ENCODE measurements around the gene ENPEP. TPM values are rescaled to one million over a fixed set of nuclear protein-coding genes. Genes with fewer than 3 reads are reported as not detected.

The ENPEP gene
- total RNA-seq, 1 experiment from 2014 or later: 0.33 TPM

DNA sequence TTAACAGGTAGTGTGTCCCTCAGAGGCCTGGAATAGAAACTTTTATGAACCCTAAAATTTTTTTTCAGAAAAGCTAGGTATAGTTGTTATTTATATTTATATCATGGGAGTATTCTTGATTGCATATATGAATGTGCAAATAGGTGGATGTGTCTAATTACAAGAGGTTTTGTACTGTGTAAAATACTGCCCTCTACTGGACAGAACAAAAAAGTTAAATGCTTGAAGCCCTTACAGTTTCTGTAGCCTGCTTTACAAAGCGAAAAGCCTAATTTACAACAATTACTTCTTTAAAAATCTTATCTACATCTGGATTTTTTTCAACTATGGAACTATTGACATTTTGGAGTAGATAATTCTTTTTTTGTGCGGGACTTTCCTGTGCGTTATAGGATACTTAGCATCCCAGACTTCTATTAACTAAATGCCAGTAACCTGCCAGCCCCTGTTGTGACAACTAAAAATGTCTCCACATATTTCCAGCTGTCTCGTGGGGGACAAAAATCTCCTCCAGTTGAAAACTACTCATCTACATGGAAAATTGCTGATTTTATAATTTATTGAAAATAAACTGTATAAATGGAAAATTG, 35.1 kb downstream of the ENPEP start:
- TF ChIP-seq, protein P1, sequence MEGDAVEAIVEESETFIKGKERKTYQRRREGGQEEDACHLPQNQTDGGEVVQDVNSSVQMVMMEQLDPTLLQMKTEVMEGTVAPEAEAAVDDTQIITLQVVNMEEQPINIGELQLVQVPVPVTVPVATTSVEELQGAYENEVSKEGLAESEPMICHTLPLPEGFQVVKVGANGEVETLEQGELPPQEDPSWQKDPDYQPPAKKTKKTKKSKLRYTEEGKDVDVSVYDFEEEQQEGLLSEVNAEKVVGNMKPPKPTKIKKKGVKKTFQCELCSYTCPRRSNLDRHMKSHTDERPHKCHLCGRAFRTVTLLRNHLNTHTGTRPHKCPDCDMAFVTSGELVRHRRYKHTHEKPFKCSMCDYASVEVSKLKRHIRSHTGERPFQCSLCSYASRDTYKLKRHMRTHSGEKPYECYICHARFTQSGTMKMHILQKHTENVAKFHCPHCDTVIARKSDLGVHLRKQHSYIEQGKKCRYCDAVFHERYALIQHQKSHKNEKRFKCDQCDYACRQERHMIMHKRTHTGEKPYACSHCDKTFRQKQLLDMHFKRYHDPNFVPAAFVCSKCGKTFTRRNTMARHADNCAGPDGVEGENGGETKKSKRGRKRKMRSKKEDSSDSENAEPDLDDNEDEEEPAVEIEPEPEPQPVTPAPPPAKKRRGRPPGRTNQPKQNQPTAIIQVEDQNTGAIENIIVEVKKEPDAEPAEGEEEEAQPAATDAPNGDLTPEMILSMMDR (IDR thresholded peaks at IDR 0.05): peak; percentile 61
- TF ChIP-seq, protein P2, sequence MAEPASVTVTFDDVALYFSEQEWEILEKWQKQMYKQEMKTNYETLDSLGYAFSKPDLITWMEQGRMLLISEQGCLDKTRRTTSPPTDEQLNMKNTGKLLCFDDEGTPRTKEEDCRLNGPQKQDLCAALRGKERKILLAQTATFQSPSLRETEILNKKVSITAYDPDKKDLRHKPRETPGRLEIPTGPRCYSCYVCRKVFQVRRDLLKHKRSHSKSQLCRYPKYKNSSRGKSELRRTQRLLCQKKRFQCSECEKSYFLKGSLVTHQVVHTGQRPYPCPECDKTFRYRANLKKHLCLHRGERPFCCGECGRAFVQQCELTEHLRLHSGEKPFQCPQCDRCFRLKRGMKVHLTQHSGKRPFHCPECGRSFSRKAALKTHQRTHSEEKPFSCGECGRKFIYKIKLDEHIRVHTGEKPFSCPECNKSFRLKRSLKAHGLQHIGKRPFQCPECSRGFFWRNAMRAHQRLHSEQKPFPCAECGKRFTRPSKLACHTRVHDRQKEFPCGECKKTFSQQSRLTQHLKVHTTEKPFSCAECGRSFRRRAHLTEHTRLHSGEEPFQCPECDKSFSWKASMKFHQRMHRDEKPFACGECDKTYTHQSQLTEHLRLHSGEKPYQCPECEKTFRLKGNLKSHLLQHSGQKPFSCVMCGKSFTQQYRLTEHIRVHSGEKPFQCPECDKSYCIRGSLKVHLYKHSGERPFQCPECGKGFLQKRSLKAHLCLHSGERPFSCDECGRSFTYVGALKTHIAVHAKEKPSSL (CRISPR knock-in tag; conservative IDR thresholded peaks at IDR 0.05): no peak
- Mint-ChIP-seq H3K9me3 (no peaks in the 10 kb centered on the region), H3K4me1 (peaks cover 6% of the 10 kb centered on the region; the same call in 1 of the 2 replicates), H3K27me3 (ENCODE audit: low read depth) (no peaks in the 10 kb centered on the region), H3K27ac (no peak overlapping the region), H3K4me3 (no peak overlapping the region), H3K36me3 (no peaks in the 10 kb centered on the region)
- no peak for DNase-seq (ENCODE audit: low spot score)
- ChIA-PET POLR2A (no interaction called here), CTCF (interaction anchor here (0.6 to 8.4 kb wide), 15 partner anchors 23 to 512 kb away, joined by 3 to 140 read pairs (median 3); partner anchors contain the start of genes ELOVL6 and ENPEP)
- no peak for ATAC-seq

DNA sequence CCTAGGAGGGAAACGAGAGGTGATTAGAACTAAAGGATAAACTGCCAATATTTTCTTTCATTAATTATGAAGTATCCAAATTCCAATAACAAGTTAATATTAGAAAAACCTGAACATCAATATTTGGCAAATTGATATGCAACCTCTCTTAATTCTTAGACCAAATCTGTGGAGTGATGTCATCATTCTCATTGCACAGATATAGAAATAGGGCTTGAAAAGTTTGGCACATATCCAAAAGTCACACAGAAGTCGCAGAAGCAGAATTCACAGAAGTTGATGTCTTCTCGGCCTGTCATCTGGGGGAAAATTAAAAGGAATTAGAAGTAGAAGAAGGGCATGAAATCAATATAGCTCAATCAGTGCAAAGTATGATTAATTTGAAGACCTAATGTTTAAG, 36.9 kb downstream of the ENPEP start:
- ChIA-PET POLR2A (no interaction called here), CTCF (interaction anchor here (1.1 to 8.4 kb wide), 2 partner anchors 29 to 169 kb away, joined by 3 to 140 read pairs; no protein-coding TSS in a partner anchor)
- H3K27ac Mint-ChIP-seq: no peak overlapping the region
- H3K4me3 Mint-ChIP-seq: no peak overlapping the region
- ATAC-seq: no peak
- TF ChIP-seq ZBTB21 (CRISPR knock-in tag; IDR thresholded peaks at IDR 0.05; ENCODE audit: borderline replicate concordance): no peak
- TF ChIP-seq, protein P3, sequence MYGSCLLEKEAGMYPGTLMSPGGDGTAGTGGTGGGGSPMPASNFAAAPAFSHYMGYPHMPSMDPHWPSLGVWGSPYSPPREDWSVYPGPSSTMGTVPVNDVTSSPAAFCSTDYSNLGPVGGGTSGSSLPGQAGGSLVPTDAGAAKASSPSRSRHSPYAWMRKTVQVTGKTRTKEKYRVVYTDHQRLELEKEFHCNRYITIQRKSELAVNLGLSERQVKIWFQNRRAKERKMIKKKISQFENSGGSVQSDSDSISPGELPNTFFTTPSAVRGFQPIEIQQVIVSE (CRISPR knock-in tag; IDR thresholded peaks at IDR 0.05; ENCODE audit: borderline replicate concordance): no peak
- TF ChIP-seq MYBL2 (CRISPR knock-in tag; IDR thresholded peaks at IDR 0.05): no peak
- TF ChIP-seq, protein P4, sequence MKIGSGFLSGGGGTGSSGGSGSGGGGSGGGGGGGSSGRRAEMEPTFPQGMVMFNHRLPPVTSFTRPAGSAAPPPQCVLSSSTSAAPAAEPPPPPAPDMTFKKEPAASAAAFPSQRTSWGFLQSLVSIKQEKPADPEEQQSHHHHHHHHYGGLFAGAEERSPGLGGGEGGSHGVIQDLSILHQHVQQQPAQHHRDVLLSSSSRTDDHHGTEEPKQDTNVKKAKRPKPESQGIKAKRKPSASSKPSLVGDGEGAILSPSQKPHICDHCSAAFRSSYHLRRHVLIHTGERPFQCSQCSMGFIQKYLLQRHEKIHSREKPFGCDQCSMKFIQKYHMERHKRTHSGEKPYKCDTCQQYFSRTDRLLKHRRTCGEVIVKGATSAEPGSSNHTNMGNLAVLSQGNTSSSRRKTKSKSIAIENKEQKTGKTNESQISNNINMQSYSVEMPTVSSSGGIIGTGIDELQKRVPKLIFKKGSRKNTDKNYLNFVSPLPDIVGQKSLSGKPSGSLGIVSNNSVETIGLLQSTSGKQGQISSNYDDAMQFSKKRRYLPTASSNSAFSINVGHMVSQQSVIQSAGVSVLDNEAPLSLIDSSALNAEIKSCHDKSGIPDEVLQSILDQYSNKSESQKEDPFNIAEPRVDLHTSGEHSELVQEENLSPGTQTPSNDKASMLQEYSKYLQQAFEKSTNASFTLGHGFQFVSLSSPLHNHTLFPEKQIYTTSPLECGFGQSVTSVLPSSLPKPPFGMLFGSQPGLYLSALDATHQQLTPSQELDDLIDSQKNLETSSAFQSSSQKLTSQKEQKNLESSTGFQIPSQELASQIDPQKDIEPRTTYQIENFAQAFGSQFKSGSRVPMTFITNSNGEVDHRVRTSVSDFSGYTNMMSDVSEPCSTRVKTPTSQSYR (CRISPR knock-in tag; IDR thresholded peaks at IDR 0.05): no peak
- no peak for TF ChIP-seq NFE2L1 (CRISPR knock-in tag; IDR thresholded peaks at IDR 0.05)
- TF ChIP-seq, protein P5, sequence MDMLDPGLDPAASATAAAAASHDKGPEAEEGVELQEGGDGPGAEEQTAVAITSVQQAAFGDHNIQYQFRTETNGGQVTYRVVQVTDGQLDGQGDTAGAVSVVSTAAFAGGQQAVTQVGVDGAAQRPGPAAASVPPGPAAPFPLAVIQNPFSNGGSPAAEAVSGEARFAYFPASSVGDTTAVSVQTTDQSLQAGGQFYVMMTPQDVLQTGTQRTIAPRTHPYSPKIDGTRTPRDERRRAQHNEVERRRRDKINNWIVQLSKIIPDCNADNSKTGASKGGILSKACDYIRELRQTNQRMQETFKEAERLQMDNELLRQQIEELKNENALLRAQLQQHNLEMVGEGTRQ (CRISPR knock-in tag; IDR thresholded peaks at IDR 0.05): no peak
- TF ChIP-seq EMX1 (CRISPR knock-in tag; IDR thresholded peaks at IDR 0.05): no peak
- TF ChIP-seq SMAD3 (CRISPR knock-in tag; IDR thresholded peaks at IDR 0.05; ENCODE audit: borderline replicate concordance): no peak
- TF ChIP-seq SP1 (CRISPR knock-in tag; conservative IDR thresholded peaks at IDR 0.05): no peak
- TF ChIP-seq, protein P6, sequence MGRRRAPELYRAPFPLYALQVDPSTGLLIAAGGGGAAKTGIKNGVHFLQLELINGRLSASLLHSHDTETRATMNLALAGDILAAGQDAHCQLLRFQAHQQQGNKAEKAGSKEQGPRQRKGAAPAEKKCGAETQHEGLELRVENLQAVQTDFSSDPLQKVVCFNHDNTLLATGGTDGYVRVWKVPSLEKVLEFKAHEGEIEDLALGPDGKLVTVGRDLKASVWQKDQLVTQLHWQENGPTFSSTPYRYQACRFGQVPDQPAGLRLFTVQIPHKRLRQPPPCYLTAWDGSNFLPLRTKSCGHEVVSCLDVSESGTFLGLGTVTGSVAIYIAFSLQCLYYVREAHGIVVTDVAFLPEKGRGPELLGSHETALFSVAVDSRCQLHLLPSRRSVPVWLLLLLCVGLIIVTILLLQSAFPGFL (CRISPR knock-in tag; IDR thresholded peaks at IDR 0.05; ENCODE audit: borderline replicate concordance): no peak
- peaks cover 10% of the 10 kb centered on the region for H3K4me1 Mint-ChIP-seq
- H3K36me3 Mint-ChIP-seq: no peaks in the 10 kb centered on the region
- H3K9me3 Mint-ChIP-seq: no peaks in the 10 kb centered on the region
- no peak for DNase-seq (ENCODE audit: low spot score)
- no peaks in the 10 kb centered on the region for H3K27me3 Mint-ChIP-seq (ENCODE audit: low read depth)

All from WTC11 (cell line).